HG03439 (cell line): ENCODE results near the gene TTC32.
A peak's percentile ranks its signal among the peaks of the same experiment; 100 is the strongest.
"Not testable (repeated sequence)": the region's sequence is repeated elsewhere in the genome, so short reads cannot be mapped to it uniquely, and the experiment has no call there.

Experiments used
- ATAC-seq: cut with Tn5 transposase; IDR thresholded peaks from one replicate; pipeline ENCODE4 v1.9.1; 2021; ENCODE audit warnings: mild to moderate bottlenecking, moderate library complexity; ENCODE audit not compliant: unreplicated experiment

Gene TTC32

GRCh38 chr2:19901442-19902215 is at the start of gene TTC32:
TTC32 (minus strand) TSS chr2:19901983; CDS start chr2:19901854, 129 bp downstream.
- ATAC-seq, result peak; percentile 87

DNA sequence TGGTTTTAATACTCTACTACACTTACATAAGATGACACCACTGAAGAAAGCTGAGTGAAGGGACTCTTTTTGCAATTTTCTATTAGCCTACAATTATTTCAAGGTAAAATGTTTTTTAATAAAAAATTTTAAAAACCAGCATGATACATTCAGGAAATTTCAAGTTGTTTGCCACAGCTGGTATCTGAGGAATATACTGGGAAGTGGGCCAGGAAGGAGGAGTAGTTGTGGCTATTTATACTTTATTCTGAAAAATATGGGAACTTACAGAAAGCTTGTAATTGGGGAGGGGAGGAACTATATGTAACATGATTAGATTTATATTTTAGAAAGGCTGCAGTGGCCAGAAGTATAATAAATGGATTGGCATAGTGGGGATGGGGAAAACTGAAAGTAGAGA is 47.3 kb upstream of the TTC32 start:
- no peak for ATAC-seq

DNA sequence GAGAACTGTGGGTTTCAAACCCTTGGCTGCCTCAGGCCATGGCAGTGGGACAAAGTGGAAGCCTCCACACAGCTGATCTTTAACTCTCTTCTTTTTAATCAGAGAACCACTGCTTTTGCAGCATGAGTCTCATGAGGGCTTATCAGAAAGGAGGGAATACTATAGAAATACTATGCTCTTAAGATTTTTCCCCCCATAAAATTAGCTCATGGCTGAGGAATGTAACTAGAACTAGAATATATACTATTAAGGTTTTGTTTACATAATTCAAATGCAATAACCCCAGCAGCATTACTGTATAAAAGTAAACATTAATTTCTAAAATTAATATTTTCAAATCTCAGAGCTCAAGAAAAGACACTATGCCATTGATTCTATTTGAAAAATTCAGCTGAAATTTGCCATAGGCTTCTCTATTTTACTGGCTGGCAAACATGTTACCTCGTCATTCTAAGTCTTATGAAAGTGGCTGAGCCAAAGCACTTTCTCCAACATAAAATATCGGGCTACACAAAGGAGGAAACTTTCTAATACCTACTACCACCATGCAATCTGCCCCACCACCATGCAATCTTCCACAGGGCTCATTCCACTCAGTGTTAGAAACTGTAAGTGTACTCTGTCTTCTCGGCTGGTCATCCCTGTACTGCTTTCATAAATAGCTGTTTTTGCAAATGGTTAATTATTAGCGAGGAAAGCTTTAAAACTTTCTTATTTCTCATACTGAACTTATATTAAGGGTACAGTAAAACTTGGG is 45.6 kb upstream of the TTC32 start:
- no peak for ATAC-seq

DNA sequence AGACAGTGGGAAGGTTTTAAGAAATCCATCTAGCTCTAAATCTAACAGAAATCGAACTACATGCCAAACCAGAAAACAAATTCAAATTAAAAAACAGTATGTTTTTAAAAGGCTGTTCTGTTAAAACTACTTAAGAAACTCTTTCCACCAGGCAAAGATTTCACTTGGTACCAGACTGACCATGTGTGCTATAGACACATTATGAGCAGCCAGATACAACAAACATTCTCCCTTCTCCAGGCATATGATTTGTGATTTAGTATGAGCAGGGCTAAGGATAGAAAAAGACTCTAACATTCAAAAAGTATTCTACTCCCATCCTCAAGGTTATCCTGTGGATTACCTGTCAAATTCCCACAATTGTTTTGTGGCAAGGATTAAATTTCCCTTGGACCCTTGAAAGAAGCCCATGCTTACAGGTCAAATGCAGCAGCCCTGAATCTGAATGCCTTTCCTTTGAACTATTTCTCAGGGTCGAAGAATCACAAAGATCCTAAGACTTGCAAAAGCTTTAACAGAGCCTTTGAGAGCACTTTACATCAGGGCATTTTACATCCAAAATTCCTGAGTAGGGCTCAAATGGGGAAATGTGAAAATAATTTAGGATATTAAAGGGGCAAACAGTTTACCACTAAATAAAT is 42.5 kb upstream of the TTC32 start:
- ATAC-seq, result no peak

GRCh38 chr2:19943189-19943588 is 41.4 kb upstream of the TTC32 start:
- ATAC-seq, result no peak

DNA sequence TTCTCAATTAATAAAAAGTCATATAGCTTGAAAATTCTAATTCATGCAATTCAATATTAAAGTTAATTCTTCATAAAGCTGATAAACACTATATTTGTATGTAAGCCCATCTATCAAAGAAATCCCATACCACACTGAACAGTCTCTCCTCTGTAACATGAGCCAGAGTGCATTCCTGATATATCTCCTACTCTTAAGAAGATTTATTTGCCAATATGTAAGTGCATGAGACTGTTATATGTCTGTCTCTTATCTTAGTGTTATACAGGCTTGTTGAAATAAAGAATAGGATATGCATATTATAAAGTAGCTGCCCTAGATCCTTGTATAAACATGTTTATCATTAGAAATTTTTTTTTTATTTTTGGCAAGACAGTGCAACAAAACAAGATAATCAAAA is 40.4 kb upstream of the TTC32 start:
- ATAC-seq, result no peak

- ATAC-seq, result no peak
These were observed 35.2 kb upstream of the TTC32 start for GRCh38 chr2:19937004-19937403.

- no peak for ATAC-seq
These were observed 34.4 kb upstream of the TTC32 start for GRCh38 chr2:19936203-19936602.

GRCh38 chr2:19933351-19933981 is 31.7 kb upstream of the TTC32 start:
- ATAC-seq, result no peak

- no peak for ATAC-seq
These were observed 31.1 kb upstream of the TTC32 start for GRCh38 chr2:19932928-19933327.

- no peak for ATAC-seq
These were observed 27.4 kb upstream of the TTC32 start for GRCh38 chr2:19929226-19929625.

GRCh38 chr2:19927816-19928215 is 26.0 kb upstream of the TTC32 start:
- not testable (repeated sequence) for ATAC-seq

DNA sequence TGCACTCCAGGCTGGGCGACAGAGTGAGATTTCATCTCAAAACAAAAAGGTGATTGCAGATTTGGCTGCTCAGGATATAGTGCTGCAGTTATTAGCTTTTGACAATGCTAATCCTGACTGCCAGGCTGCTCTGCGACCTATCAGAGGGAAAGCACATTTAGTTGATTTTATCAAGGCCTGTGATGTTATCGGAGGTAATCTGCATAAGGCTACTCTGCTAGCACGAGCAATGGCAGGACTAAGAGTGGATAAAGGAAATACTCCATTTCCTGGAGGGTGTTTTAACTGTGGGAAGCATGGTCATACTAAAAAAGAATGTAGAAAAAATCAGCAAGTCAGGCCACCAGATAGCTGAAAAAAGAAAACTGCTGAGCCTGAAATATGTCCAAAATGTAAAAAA is 22.7 kb upstream of the TTC32 start:
- ATAC-seq, result not testable (repeated sequence)

DNA sequence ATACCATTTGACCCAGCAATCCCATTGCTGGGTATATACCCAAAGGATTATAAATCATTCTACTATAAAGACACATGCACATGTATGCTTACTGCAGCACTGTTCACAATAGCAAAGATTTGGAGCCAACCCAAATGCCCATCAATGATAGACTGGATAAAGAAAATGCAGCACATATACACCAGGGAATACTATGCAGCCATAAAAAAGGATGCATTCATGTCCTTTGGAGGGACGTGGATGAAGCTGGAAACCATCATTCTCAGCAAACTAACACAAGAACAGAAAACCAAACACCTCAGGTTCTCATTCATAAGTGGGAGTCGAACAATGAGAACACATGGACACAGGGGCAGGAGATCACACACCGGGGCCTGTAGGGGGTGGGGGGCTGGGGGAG is 20.4 kb upstream of the TTC32 start:
- not testable (repeated sequence) for ATAC-seq

GRCh38 chr2:19916385-19916950 is 14.7 kb upstream of the TTC32 start:
- no peak for ATAC-seq

GRCh38 chr2:19914266-19914975 is 12.6 kb upstream of the TTC32 start:
- no peak for ATAC-seq

GRCh38 chr2:19911808-19912509 is 10.2 kb upstream of the TTC32 start:
- no peak for ATAC-seq

GRCh38 chr2:19902216-19902740 is 495 bp upstream of the TTC32 start:
- no peak for ATAC-seq

GRCh38 chr2:19900931-19901441 is 797 bp downstream of the TTC32 start:
- ATAC-seq, result peak; percentile 10
